ENCODE results near the gene NAV2.

Gene NAV2

GRCh38 chr11:19985111-19985510 lies 272.5 kb downstream of the NAV2 start:
- H3K4me1 ChIP-seq (ENCODE audit: low read length) = no peaks in the 10 kb centered on the region
- DNase-seq = no peak
- H3F3A ChIP-seq (ENCODE audit: insufficient read depth, low read length) = no peaks in the 10 kb centered on the region
- TF ChIP-seq EZH2 (optimal IDR thresholded peaks at IDR 0.05; ENCODE audit: low read depth, low read length) = no peak
- no peak for TF ChIP-seq CTCF (IDR thresholded peaks at IDR 0.05; ENCODE audit: low read length)
- TF ChIP-seq EZH2phosphoT487 (IDR thresholded peaks at IDR 0.05; ENCODE audit: low read length) = no peak
- H2AFZ ChIP-seq (ENCODE audit: low read length) = no peak overlapping the region
- no peaks in the 10 kb centered on the region for H3K27me3 ChIP-seq (replicated peaks; ENCODE audit: insufficient read depth, low read length)
- H3K9me3 ChIP-seq (replicated peaks; ENCODE audit: insufficient read depth, low read length) = no peaks in the 10 kb centered on the region
- H3K4me2 ChIP-seq (ENCODE audit: low read depth, low read length) = no peak overlapping the region
- H3K27ac ChIP-seq (ENCODE audit: low read length) = no peak overlapping the region
- H3K36me3 ChIP-seq (replicated peaks; ENCODE audit: insufficient read depth, low read length) = no peaks in the 10 kb centered on the region
- H3K4me3 ChIP-seq (ENCODE audit: low read length) = no peak overlapping the region
- no peaks in the 10 kb centered on the region for H4K20me1 ChIP-seq (ENCODE audit: insufficient read depth, low read length)
- H3K9me2 ChIP-seq (replicated peaks; ENCODE audit: insufficient read depth, low read length) = no peaks in the 10 kb centered on the region
- no peaks in the 10 kb centered on the region for H3K79me2 ChIP-seq (ENCODE audit: low read length)
- H3K9ac ChIP-seq (ENCODE audit: low read length) = no peak overlapping the region

GRCh38 chr11:19987331-19987801 lies 274.7 kb downstream of the NAV2 start:
- DNase-seq = no peak
- Histone ChIP-seq H3K9me2 (replicated peaks; ENCODE audit: insufficient read depth, low read length) (no peaks in the 10 kb centered on the region), H3K36me3 (replicated peaks; ENCODE audit: insufficient read depth, low read length) (no peaks in the 10 kb centered on the region), H3K9me3 (replicated peaks; ENCODE audit: insufficient read depth, low read length) (no peaks in the 10 kb centered on the region), H3K27me3 (replicated peaks; ENCODE audit: insufficient read depth, low read length) (no peaks in the 10 kb centered on the region), H4K20me1 (ENCODE audit: insufficient read depth, low read length) (no peaks in the 10 kb centered on the region), H3K4me2 (ENCODE audit: low read depth, low read length) (no peak overlapping the region), H3K27ac (ENCODE audit: low read length) (no peak overlapping the region), H3K9ac (ENCODE audit: low read length) (no peak overlapping the region), H3K79me2 (ENCODE audit: low read length) (no peaks in the 10 kb centered on the region), H2AFZ (ENCODE audit: low read length) (no peak overlapping the region), H3F3A (ENCODE audit: insufficient read depth, low read length) (no peaks in the 10 kb centered on the region), H3K4me3 (ENCODE audit: low read length) (no peak overlapping the region), H3K4me1 (ENCODE audit: low read length) (peaks cover 8% of the 10 kb centered on the region)
- TF ChIP-seq EZH2 (optimal IDR thresholded peaks at IDR 0.05; ENCODE audit: low read depth, low read length) (no peak), EZH2phosphoT487 (IDR thresholded peaks at IDR 0.05; ENCODE audit: low read length) (no peak), CTCF (IDR thresholded peaks at IDR 0.05; ENCODE audit: low read length) (no peak)

- no peak for TF ChIP-seq EZH2 (optimal IDR thresholded peaks at IDR 0.05; ENCODE audit: low read depth, low read length)
- TF ChIP-seq EZH2phosphoT487 (IDR thresholded peaks at IDR 0.05; ENCODE audit: low read length) = no peak
- no peak for TF ChIP-seq CTCF (IDR thresholded peaks at IDR 0.05; ENCODE audit: low read length)
- Histone ChIP-seq H3K4me2 (ENCODE audit: low read depth, low read length) (no peak overlapping the region), H2AFZ (ENCODE audit: low read length) (no peak overlapping the region), H3K9me2 (replicated peaks; ENCODE audit: insufficient read depth, low read length) (no peaks in the 10 kb centered on the region), H3K9ac (ENCODE audit: low read length) (no peak overlapping the region), H3F3A (ENCODE audit: insufficient read depth, low read length) (no peaks in the 10 kb centered on the region), H3K4me3 (ENCODE audit: low read length) (no peak overlapping the region), H3K79me2 (ENCODE audit: low read length) (no peaks in the 10 kb centered on the region), H3K4me1 (ENCODE audit: low read length) (peaks cover 8% of the 10 kb centered on the region), H3K36me3 (replicated peaks; ENCODE audit: insufficient read depth, low read length) (no peaks in the 10 kb centered on the region), H3K9me3 (replicated peaks; ENCODE audit: insufficient read depth, low read length) (no peaks in the 10 kb centered on the region), H3K27ac (ENCODE audit: low read length) (no peak overlapping the region), H4K20me1 (ENCODE audit: insufficient read depth, low read length) (no peaks in the 10 kb centered on the region), H3K27me3 (replicated peaks; ENCODE audit: insufficient read depth, low read length) (no peaks in the 10 kb centered on the region)
- no peak for DNase-seq
Measured at GRCh38 chr11:19988598-19988997, 276.0 kb downstream of the NAV2 start.
